MCF 10A (cell line): ENCODE measurements around the gene CPT1B. TPM values are rescaled to one million over a fixed set of nuclear protein-coding genes. Genes with fewer than 3 reads are reported as not detected.
A peak's percentile ranks its signal among the peaks of the same experiment; 100 is the strongest.
"Not testable (repeated sequence)": the region's sequence is repeated elsewhere in the genome, so short reads cannot be mapped to it uniquely, and the experiment has no call there.

Source experiments
- BruUV-seq: library from RNA; stranded (reverse); fragments of 400-500 nt; replicated peaks from 2 replicates; lab custom pipeline; 2021; lab: Mats Ljungman, UMichigan
- CTCF ChIA-PET: fragments of 300-600 bp; sonication (Branson Sonifier 250); formaldehyde crosslinking; extraction: SDS; loops from one replicate; lab custom pipeline; 2021; ENCODE audit warnings: antibody characterized with exemption, inconsistent platforms; lab: Yijun Ruan, JAX
- POLR2A ChIA-PET: fragments of 300-600, 350-650 bp; sonication (Branson Sonifier 250); formaldehyde crosslinking; extraction: SDS; loops from one replicate; lab custom pipeline; 2020; ENCODE audit warnings: antibody characterized with exemption, inconsistent platforms; lab: Yijun Ruan, JAX
- DNase-seq: peaks from one replicate; pipeline ENCODE4 v3.0.0-alpha.2; 2018; ENCODE audit not compliant: unreplicated experiment
- H3K27ac Mint-ChIP-seq: one replicate; pipeline ENCODE4 v1.8.0; 2022; ENCODE audit warnings: mild to moderate bottlenecking, low read depth, mixed read lengths; ENCODE audit not compliant: unreplicated experiment
- H3K27me3 Mint-ChIP-seq: one replicate; pipeline ENCODE4 v1.8.0; 2022; ENCODE audit warnings: mixed read lengths; ENCODE audit not compliant: insufficient read depth, unreplicated experiment
- H3K36me3 Mint-ChIP-seq: one replicate; pipeline ENCODE4 v1.8.0; 2022; ENCODE audit warnings: mild to moderate bottlenecking, moderate library complexity, mixed read lengths; ENCODE audit not compliant: insufficient read depth, unreplicated experiment
- H3K4me1 Mint-ChIP-seq: one replicate; pipeline ENCODE4 v1.8.0; 2022; ENCODE audit warnings: mixed read lengths; ENCODE audit not compliant: insufficient read depth, unreplicated experiment
- H3K4me3 Mint-ChIP-seq: one replicate; pipeline ENCODE4 v1.8.0; 2022; ENCODE audit warnings: mild to moderate bottlenecking, moderate library complexity, mixed read lengths; ENCODE audit not compliant: unreplicated experiment
- H3K9me3 Mint-ChIP-seq: one replicate; pipeline ENCODE4 v1.8.0; 2022; ENCODE audit warnings: mixed read lengths; ENCODE audit not compliant: unreplicated experiment
- intact Hi-C: fragments of 100-400 bp; cut with micrococcal nuclease; formaldehyde crosslinking; loops from 2 replicates; pipeline ENCODE4 v1.14.1; 2022
- total RNA-seq: library from RNA; stranded (reverse); gene quantifications from 2 replicates; pipeline ENCODE4 v1.2.3, GENCODE V29; 2022
- TF ChIP-seq, protein P1 (sequence below): fragments of 200-600 bp; IDR thresholded peaks from one replicate; pipeline ENCODE4 v1.8.0; 2022; ENCODE audit warnings: antibody characterized with exemption, mild to moderate bottlenecking; ENCODE audit not compliant: unreplicated experiment

The CPT1B gene
- total RNA-seq, 1 experiment from 2014 or later: 52.2 TPM

DNA sequence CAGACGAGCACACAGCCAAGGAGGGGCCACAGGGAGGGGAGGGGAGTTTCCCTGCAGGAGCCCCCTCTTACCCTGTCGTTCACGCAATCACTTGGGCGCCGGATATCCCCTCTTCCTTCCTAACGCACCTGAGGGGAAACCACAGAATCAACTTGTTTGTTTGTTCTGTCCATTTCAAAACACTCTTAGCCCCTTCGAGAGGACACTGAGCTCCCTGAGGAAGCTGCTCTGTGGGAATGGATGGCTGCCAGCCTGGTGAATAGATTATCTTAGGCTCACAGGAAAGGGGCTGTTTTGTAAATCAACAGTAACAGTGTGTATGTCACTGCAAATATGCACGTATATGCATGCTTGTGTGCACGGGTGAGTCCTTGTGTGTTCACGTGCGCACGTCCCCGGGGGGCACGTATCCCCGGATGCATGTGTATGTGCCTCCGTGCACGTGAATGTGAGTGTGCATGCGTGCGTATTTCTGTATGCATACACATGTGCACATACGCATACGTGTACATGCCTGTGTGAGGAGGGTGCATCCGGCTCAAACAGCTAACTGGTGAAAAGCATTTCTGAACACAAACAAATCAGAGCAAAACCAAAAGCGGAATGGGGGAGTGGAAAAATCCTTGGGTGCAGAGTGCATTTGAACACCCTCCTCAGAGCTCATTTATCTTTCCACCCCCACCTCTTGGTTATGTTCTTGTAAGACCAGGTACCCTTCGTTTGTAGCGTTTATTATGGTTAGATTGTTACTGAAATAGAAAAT is 42.5 kb upstream of the CPT1B start:
- no peak overlapping the region for H3K27ac Mint-ChIP-seq
- intact Hi-C loops: loop anchor here (2.0 to 5.0 kb wide), 5 partner anchors 38 to 368 kb away; partner anchors contain the start of genes CHKB, HDAC10, LMF2 and NCAPH2
- ChIA-PET CTCF (interaction anchor here (0.6 to 3.4 kb wide), 37 partner anchors 9 to 368 kb away, joined by 3 to 17 read pairs (median 4); partner anchors contain the start of genes LMF2, NCAPH2, SCO2 and SYCE3), POLR2A (interaction anchor here (0.7 to 3.3 kb wide), 24 partner anchors 12 to 377 kb away, joined by 3 to 74 read pairs (median 6); partner anchors contain the start of genes CHKB, HDAC10, KLHDC7B and LMF2)
- no peaks in the 10 kb centered on the region for H3K27me3 Mint-ChIP-seq
- H3K36me3 Mint-ChIP-seq: peaks cover 10% of the 10 kb centered on the region
- no TSS peak for BruUV-seq
- DNase-seq: peak; percentile 17
- H3K4me3 Mint-ChIP-seq: peak overlapping the region; percentile 68
- H3K9me3 Mint-ChIP-seq: no peaks in the 10 kb centered on the region
- TF ChIP-seq, protein P1, sequence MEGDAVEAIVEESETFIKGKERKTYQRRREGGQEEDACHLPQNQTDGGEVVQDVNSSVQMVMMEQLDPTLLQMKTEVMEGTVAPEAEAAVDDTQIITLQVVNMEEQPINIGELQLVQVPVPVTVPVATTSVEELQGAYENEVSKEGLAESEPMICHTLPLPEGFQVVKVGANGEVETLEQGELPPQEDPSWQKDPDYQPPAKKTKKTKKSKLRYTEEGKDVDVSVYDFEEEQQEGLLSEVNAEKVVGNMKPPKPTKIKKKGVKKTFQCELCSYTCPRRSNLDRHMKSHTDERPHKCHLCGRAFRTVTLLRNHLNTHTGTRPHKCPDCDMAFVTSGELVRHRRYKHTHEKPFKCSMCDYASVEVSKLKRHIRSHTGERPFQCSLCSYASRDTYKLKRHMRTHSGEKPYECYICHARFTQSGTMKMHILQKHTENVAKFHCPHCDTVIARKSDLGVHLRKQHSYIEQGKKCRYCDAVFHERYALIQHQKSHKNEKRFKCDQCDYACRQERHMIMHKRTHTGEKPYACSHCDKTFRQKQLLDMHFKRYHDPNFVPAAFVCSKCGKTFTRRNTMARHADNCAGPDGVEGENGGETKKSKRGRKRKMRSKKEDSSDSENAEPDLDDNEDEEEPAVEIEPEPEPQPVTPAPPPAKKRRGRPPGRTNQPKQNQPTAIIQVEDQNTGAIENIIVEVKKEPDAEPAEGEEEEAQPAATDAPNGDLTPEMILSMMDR: no peak
- peaks cover 26% of the 10 kb centered on the region for H3K4me1 Mint-ChIP-seq

DNA sequence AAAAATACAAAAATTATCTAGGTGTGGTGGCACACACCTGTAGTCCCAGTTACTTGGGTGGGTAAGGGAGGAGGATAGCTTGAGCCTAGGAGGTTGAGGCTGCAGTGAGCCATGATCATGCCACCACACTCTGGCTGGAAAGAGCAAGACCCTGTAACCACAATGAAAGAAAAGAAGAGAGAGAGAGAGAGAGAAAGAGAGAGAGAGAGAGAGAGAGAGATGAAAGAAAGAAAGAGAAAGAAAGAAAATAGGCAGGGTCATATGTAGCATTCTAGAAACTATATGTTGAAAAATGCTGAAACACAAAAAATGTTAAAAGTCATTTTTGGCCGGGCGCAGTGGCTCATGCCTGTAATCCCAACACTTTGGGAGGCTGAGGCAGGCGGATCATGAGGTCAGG is 36.1 kb upstream of the CPT1B start:
- DNase-seq, H3K4me1 Mint-ChIP-seq, H3K9me3 Mint-ChIP-seq, H3K27ac Mint-ChIP-seq, intact Hi-C loops, H3K36me3 Mint-ChIP-seq, H3K4me3 Mint-ChIP-seq, BruUV-seq: not testable (repeated sequence)
- POLR2A ChIA-PET: interaction anchor here (0.7 kb wide), 2 partner anchors 14 to 27 kb away, joined by 3 read pairs; no protein-coding TSS in a partner anchor
- peaks cover 12% of the 10 kb centered on the region for H3K27me3 Mint-ChIP-seq
- CTCF ChIA-PET: interaction anchor here (0.6 kb wide), 1 partner anchor 19 kb away, joined by 3 read pairs; no protein-coding TSS in a partner anchor

DNA sequence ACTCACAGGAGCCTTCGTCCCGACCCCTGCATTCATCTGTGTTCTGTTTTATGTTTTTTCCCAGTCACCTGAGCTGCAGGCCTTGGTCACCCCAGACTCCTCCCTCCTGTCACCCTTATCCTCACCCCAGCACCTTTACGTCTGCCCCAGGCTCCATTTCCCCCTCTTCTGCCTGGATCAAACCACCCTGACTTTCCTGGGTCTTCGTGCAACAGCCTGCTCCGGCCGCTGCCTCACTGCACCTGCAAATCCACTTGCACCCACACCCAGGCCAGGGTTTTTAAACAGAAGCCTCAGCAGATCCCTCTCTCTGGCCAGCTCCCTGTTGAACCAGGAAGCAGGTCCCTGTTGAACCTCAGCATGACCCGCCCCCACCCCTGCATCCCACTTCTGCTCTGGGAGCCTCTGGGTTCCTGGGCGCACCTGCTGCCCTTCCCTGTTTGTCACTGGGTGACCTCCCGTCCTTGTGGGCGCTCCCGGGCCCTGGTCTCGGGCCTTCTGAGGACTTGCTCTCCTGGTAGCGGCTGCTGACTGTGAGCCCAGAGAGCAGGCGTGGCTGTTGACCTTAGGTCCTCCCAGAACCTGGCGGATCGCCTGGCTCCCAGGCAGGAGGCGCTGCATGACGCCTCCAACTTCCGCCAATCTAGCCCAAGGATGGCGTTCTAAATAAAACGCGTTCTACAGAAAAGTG is 35.2 kb upstream of the CPT1B start:
- Mint-ChIP-seq H3K27me3 (peaks cover 12% of the 10 kb centered on the region), H3K9me3 (no peaks in the 10 kb centered on the region), H3K4me1 (no peaks in the 10 kb centered on the region), H3K27ac (no peak overlapping the region), H3K4me3 (no peak overlapping the region), H3K36me3 (no peaks in the 10 kb centered on the region)
- TF ChIP-seq, protein P1: no peak
- no TSS peak for BruUV-seq
- intact Hi-C loops: no loop called here
- POLR2A ChIA-PET: interaction anchor here (0.6 kb wide), 1 partner anchor 74 kb away, joined by 3 read pairs; no protein-coding TSS in a partner anchor
- no peak for DNase-seq
- CTCF ChIA-PET: interaction anchor here (0.6 to 1.2 kb wide), 2 partner anchors 47 to 50 kb away, joined by 3 to 8 read pairs; no protein-coding TSS in a partner anchor

DNA sequence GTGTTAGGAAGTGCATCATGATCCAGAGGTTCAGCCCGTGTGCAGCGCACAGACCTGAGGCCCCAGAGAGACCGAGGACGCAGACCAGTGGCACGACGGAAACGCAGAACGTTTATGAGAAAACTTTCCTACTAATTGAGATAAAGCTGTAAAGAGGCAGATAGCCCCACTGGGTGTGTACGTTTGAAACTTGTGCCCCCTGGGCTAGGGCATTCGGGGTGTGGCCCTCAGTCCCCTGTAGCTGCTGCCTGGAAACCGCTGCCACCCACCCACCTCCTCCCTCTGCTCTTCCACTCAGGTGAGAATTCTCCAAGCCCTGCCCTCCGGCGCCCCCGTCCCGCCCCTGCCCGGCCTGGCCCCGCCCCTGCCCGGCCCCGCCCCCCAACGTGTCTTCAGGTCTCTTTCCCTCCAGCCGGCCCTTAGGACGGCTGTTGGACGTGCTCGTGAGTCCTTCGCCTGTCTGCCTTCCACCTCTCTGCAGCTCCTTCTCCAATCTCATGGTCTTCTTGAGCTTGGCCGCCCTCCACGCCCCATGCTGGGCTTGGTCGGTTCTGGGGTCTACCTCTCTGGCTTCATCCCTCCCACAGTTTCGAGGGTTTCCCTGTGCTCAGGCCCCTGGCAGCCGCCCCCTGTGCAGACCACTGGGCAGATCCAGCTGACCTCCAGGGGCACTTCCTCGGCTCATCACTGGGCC is 34.4 kb upstream of the CPT1B start:
- Mint-ChIP-seq H3K36me3 (no peaks in the 10 kb centered on the region), H3K9me3 (no peaks in the 10 kb centered on the region), H3K27ac (no peak overlapping the region), H3K4me3 (no peak overlapping the region), H3K4me1 (no peaks in the 10 kb centered on the region), H3K27me3 (peaks cover 18% of the 10 kb centered on the region)
- no TSS peak for BruUV-seq
- ChIA-PET CTCF (interaction anchor here (0.6 to 1.7 kb wide), 4 partner anchors 9 to 94 kb away, joined by 3 to 8 read pairs (median 6); no protein-coding TSS in a partner anchor), POLR2A (interaction anchor here (0.6 kb wide), 1 partner anchor 74 kb away, joined by 3 read pairs; no protein-coding TSS in a partner anchor)
- peak; percentile 18 for DNase-seq
- TF ChIP-seq, protein P1: no peak
- intact Hi-C loops: no loop called here
